Skeletal muscle satellite cell (primary cell): ENCODE measurements around the gene PWWP3B. TPM values are rescaled to one million over a fixed set of nuclear protein-coding genes. Genes with fewer than 3 reads are reported as not detected.
"Not testable (repeated sequence)": the region's sequence is repeated elsewhere in the genome, so short reads cannot be mapped to it uniquely, and the experiment has no call there.

Experiments
- H3K27me3 ChIP-seq: 2 replicates; pipeline ENCODE4 v1.7.0; 2013; ENCODE audit warnings: low read length; ENCODE audit not compliant: control insufficient read depth, insufficient read depth
- H3K36me3 ChIP-seq: 2 replicates; pipeline ENCODE4 v1.7.0; 2013; ENCODE audit warnings: mild to moderate bottlenecking, control low read depth, low read length; ENCODE audit not compliant: insufficient read depth
- H3K4me1 ChIP-seq: 2 replicates; pipeline ENCODE4 v1.7.0; 2013; ENCODE audit warnings: low read length; ENCODE audit not compliant: control insufficient read depth, insufficient read depth
- H3K4me2 ChIP-seq: 2 replicates; pipeline ENCODE4 v1.7.0; 2013; ENCODE audit warnings: mild to moderate bottlenecking, low read length
- H3K4me3 ChIP-seq: 2 replicates; pipeline ENCODE4 v1.7.0; 2013; ENCODE audit warnings: low read length
- H3K9ac ChIP-seq: 2 replicates; pipeline ENCODE4 v1.7.0; 2013; ENCODE audit warnings: mild to moderate bottlenecking, low read depth, low read length, moderate library complexity
- H3K9me3 ChIP-seq: replicated peaks from 2 replicates; pipeline ENCODE4 v1.7.0; 2013; ENCODE audit warnings: mild to moderate bottlenecking, control low read depth, low read length
- total RNA-seq: library from RNA; depleted of rRNA; stranded (reverse); fragments of >200 nt; gene quantifications from 2 replicates; pipeline ENCODE4 v1.2.3, GENCODE V29; 2012; rRNA removed

PWWP3B gene
- total RNA-seq, result 0.44 TPM in 1 of 2 replicates, not detected in the other

- Histone ChIP-seq H3K4me2 (no peak within 1 kb of the TSS), H3K4me1 (no peaks in the 10 kb centered on the region), H3K9ac (no peak within 1 kb of the TSS), H3K9me3 (no peaks in the 10 kb centered on the region), H3K4me3 (no peak within 1 kb of the TSS), H3K36me3 (no peaks in the 10 kb centered on the region), H3K27me3 (peaks cover 10% of the 10 kb centered on the region)
Measured at GRCh38 chrX:106168107-106168506, at the start of gene PWWP3B. Gene PWWP3B, plus strand, starts transcription at chrX:106168305. Its CDS starts 37,128 bp downstream, at chrX:106205433.

GRCh38 chrX:106139048-106139447 is 29.1 kb upstream of the PWWP3B start:
- H3K9me3 ChIP-seq, result no peaks in the 10 kb centered on the region
- H3K9ac ChIP-seq, result no peak overlapping the region
- H3K4me2 ChIP-seq, result no peak overlapping the region
- H3K4me1 ChIP-seq, result no peaks in the 10 kb centered on the region
- H3K4me3 ChIP-seq, result no peak overlapping the region
- no peaks in the 10 kb centered on the region for H3K36me3 ChIP-seq
- no peaks in the 10 kb centered on the region for H3K27me3 ChIP-seq

GRCh38 chrX:106144755-106145639 is 23.1 kb upstream of the PWWP3B start:
- Histone ChIP-seq H3K4me1 (no peaks in the 10 kb centered on the region), H3K9me3 (no peaks in the 10 kb centered on the region), H3K4me3 (no peak overlapping the region), H3K4me2 (no peak overlapping the region), H3K36me3 (no peaks in the 10 kb centered on the region), H3K27me3 (peaks cover 3% of the 10 kb centered on the region), H3K9ac (no peak overlapping the region)

- H3K4me3 ChIP-seq, result no peak overlapping the region
- H3K36me3 ChIP-seq, result no peaks in the 10 kb centered on the region
- H3K4me2 ChIP-seq, result no peak overlapping the region
- peaks cover 3% of the 10 kb centered on the region for H3K27me3 ChIP-seq
- H3K9me3 ChIP-seq, result no peaks in the 10 kb centered on the region
- no peak overlapping the region for H3K9ac ChIP-seq
- no peaks in the 10 kb centered on the region for H3K4me1 ChIP-seq
Measured at GRCh38 chrX:106150701-106151100, 17.4 kb upstream of the PWWP3B start.

GRCh38 chrX:106159861-106160282 is 8.2 kb upstream of the PWWP3B start:
- Histone ChIP-seq H3K36me3 (no peaks in the 10 kb centered on the region), H3K27me3 (peaks cover 6% of the 10 kb centered on the region), H3K4me2 (no peak overlapping the region), H3K4me1 (no peaks in the 10 kb centered on the region), H3K4me3 (no peak overlapping the region), H3K9me3 (no peaks in the 10 kb centered on the region), H3K9ac (no peak overlapping the region)

GRCh38 chrX:106170318-106170717 is 2.2 kb downstream of the PWWP3B start:
- no peaks in the 10 kb centered on the region for H3K36me3 ChIP-seq
- H3K9ac ChIP-seq, result no peak overlapping the region
- H3K4me2 ChIP-seq, result no peak overlapping the region
- no peaks in the 10 kb centered on the region for H3K9me3 ChIP-seq
- no peak overlapping the region for H3K4me3 ChIP-seq
- no peaks in the 10 kb centered on the region for H3K4me1 ChIP-seq
- peaks cover 10% of the 10 kb centered on the region for H3K27me3 ChIP-seq

- Histone ChIP-seq H3K9me3 (no peaks in the 10 kb centered on the region), H3K4me2 (no peak overlapping the region), H3K9ac (no peak overlapping the region), H3K36me3 (no peaks in the 10 kb centered on the region), H3K4me1 (no peaks in the 10 kb centered on the region), H3K27me3 (peaks cover 10% of the 10 kb centered on the region), H3K4me3 (no peak overlapping the region)
Measured at GRCh38 chrX:106171293-106171820, 3.3 kb downstream of the PWWP3B start.

- Histone ChIP-seq H3K4me3 (no peak overlapping the region), H3K4me1 (no peaks in the 10 kb centered on the region), H3K4me2 (no peak overlapping the region), H3K27me3 (no peaks in the 10 kb centered on the region), H3K9ac (no peak overlapping the region), H3K36me3 (no peaks in the 10 kb centered on the region), H3K9me3 (no peaks in the 10 kb centered on the region)
Measured at GRCh38 chrX:106177106-106177981, 9.2 kb downstream of the PWWP3B start.

- no peaks in the 10 kb centered on the region for H3K4me1 ChIP-seq
- no peaks in the 10 kb centered on the region for H3K9me3 ChIP-seq
- H3K36me3 ChIP-seq, result no peaks in the 10 kb centered on the region
- H3K4me3 ChIP-seq, result no peak overlapping the region
- no peaks in the 10 kb centered on the region for H3K27me3 ChIP-seq
- no peak overlapping the region for H3K4me2 ChIP-seq
- no peak overlapping the region for H3K9ac ChIP-seq
Measured at GRCh38 chrX:106177982-106178321, 9.8 kb downstream of the PWWP3B start.

- Histone ChIP-seq H3K9me3 (no peaks in the 10 kb centered on the region), H3K27me3 (no peaks in the 10 kb centered on the region), H3K4me2 (no peak overlapping the region), H3K36me3 (no peaks in the 10 kb centered on the region), H3K4me1 (no peaks in the 10 kb centered on the region), H3K4me3 (no peak overlapping the region), H3K9ac (no peak overlapping the region)
Measured at GRCh38 chrX:106178826-106179225, 10.7 kb downstream of the PWWP3B start.

GRCh38 chrX:106183685-106184084 is 15.6 kb downstream of the PWWP3B start:
- H3K4me2 ChIP-seq, H3K27me3 ChIP-seq, H3K4me3 ChIP-seq, H3K4me1 ChIP-seq, H3K9me3 ChIP-seq, H3K36me3 ChIP-seq, H3K9ac ChIP-seq: not testable (repeated sequence)
